Glutamatergic neuron (in vitro differentiated cells): Measurements from ENCODE around the gene PRR12. TPM values are rescaled to one million over a fixed set of nuclear protein-coding genes. Genes with fewer than 3 reads are reported as not detected.

Experiments used
- DNase-seq: peaks from one replicate; pipeline ENCODE4 v3.0.0; 2022
- H3K27ac Mint-ChIP-seq: one replicate; pipeline ENCODE4 v1.8.0; 2020; ENCODE audit warnings: mild to moderate bottlenecking, mixed read lengths, inconsistent platforms; ENCODE audit not compliant: unreplicated experiment
- H3K27me3 Mint-ChIP-seq: one replicate; pipeline ENCODE4 v1.8.0; 2020; ENCODE audit warnings: mild to moderate bottlenecking, moderate library complexity, mixed read lengths, inconsistent platforms; ENCODE audit not compliant: unreplicated experiment
- H3K36me3 Mint-ChIP-seq: one replicate; pipeline ENCODE4 v1.8.0; 2020; ENCODE audit warnings: mild to moderate bottlenecking, mixed read lengths, inconsistent platforms; ENCODE audit not compliant: unreplicated experiment
- H3K4me1 Mint-ChIP-seq: one replicate; pipeline ENCODE4 v1.8.0; 2020; ENCODE audit warnings: mild to moderate bottlenecking, low read depth, mixed read lengths, inconsistent platforms; ENCODE audit not compliant: unreplicated experiment
- H3K4me3 Mint-ChIP-seq: one replicate; pipeline ENCODE4 v1.8.0; 2020; ENCODE audit warnings: mild to moderate bottlenecking, mixed read lengths, inconsistent platforms; ENCODE audit not compliant: unreplicated experiment
- H3K9me3 Mint-ChIP-seq: one replicate; pipeline ENCODE4 v1.8.0; 2020; ENCODE audit warnings: mild to moderate bottlenecking, moderate library complexity, mixed read lengths, inconsistent platforms; ENCODE audit not compliant: unreplicated experiment
- CTCF ChIP-seq: fragments of 200-600 bp; sonication (generic); IDR thresholded peaks from one replicate; pipeline ENCODE4 v1.5.0; 2021; ENCODE audit not compliant: partially characterized antibody, unreplicated experiment
- total RNA-seq: library from RNA; stranded (reverse); fragmentation: NEBNext Ultra II Directional; extraction: Animal tissue kit (Norgen Biotek cat#: 25700); gene quantifications from one replicate; pipeline ENCODE4 v1.2.1, GENCODE V29; 2021; ENCODE audit not compliant: unreplicated experiment

PRR12 gene
- total RNA-seq, 1 donor from 2014 or later: 39.2 TPM

- no peak overlapping the region for H3K4me3 Mint-ChIP-seq
- peaks cover 5% of the 10 kb centered on the region for H3K27me3 Mint-ChIP-seq
- no peaks in the 10 kb centered on the region for H3K36me3 Mint-ChIP-seq
- no peak overlapping the region for H3K27ac Mint-ChIP-seq
- peaks cover 6% of the 10 kb centered on the region for H3K9me3 Mint-ChIP-seq
- H3K4me1 Mint-ChIP-seq: peaks cover 12% of the 10 kb centered on the region
- no peak for TF ChIP-seq CTCF
- DNase-seq: no peak
Measured at GRCh38 chr19:49658139-49658517, 67.1 kb downstream of the PRR12 start.

GRCh38 chr19:49658566-49659442 is 67.8 kb downstream of the PRR12 start:
- no peaks in the 10 kb centered on the region for H3K36me3 Mint-ChIP-seq
- peaks cover 6% of the 10 kb centered on the region for H3K9me3 Mint-ChIP-seq
- no peak for DNase-seq
- peaks cover 12% of the 10 kb centered on the region for H3K4me1 Mint-ChIP-seq
- H3K27me3 Mint-ChIP-seq: peaks cover 5% of the 10 kb centered on the region
- TF ChIP-seq CTCF: no peak
- no peak overlapping the region for H3K27ac Mint-ChIP-seq
- no peak overlapping the region for H3K4me3 Mint-ChIP-seq

- peaks cover 8% of the 10 kb centered on the region for H3K9me3 Mint-ChIP-seq
- H3K27ac Mint-ChIP-seq: no peak overlapping the region
- no peak for TF ChIP-seq CTCF
- no peaks in the 10 kb centered on the region for H3K36me3 Mint-ChIP-seq
- peaks cover 14% of the 10 kb centered on the region for H3K4me1 Mint-ChIP-seq
- peaks cover 8% of the 10 kb centered on the region for H3K27me3 Mint-ChIP-seq
- H3K4me3 Mint-ChIP-seq: no peak overlapping the region
- no peak for DNase-seq
Measured at GRCh38 chr19:49660338-49660961, 69.5 kb downstream of the PRR12 start.

- H3K27ac Mint-ChIP-seq: no peak overlapping the region
Measured at GRCh38 chr19:49662011-49662410, 71.0 kb downstream of the PRR12 start.

More at GRCh38 chr19:49662011-49662410, 71.0 kb downstream of the PRR12 start:
- H3K4me3 Mint-ChIP-seq: no peak overlapping the region
- no peak for DNase-seq
- no peaks in the 10 kb centered on the region for H3K36me3 Mint-ChIP-seq
- no peak for TF ChIP-seq CTCF
- H3K4me1 Mint-ChIP-seq: peaks cover 7% of the 10 kb centered on the region
- H3K9me3 Mint-ChIP-seq: peaks cover 8% of the 10 kb centered on the region
- peaks cover 6% of the 10 kb centered on the region for H3K27me3 Mint-ChIP-seq
